ENCODE measurements around the gene C2orf69.

GRCh38 chr2:199903111-199903510 is 8.0 kb upstream of the C2orf69 start:
- no peak for TF ChIP-seq CTCF (conservative IDR thresholded peaks at IDR 0.05; ENCODE audit: low read depth, low read length)
- no peak for TF ChIP-seq EZH2 (IDR thresholded peaks at IDR 0.05; ENCODE audit: borderline replicate concordance, low read depth, low read length, poor library complexity, severe bottlenecking)
